Spinal cord (tissue), 10 donors: Measurements from ENCODE around the gene SCN2B. TPM values are rescaled to one million over a fixed set of nuclear protein-coding genes. Genes with fewer than 3 reads are reported as not detected.

Experiments
- DNase-seq, 6 donors: peaks; one replicate each; pipeline versions ENCODE4 v3.0.0 to v3.0.0-alpha.2; 2013 to 2015; ENCODE audit warnings: low spot score in 6 of 6, low read depth in 4 of 6
- H3K27ac ChIP-seq: one replicate; pipeline ENCODE4 v1.5.1; 2013; ENCODE audit warnings: low read depth, low read length, control low read depth
- H3K27me3 ChIP-seq: one replicate; pipeline ENCODE4 v1.6.1; 2013; ENCODE audit warnings: low read length; ENCODE audit not compliant: control insufficient read depth, insufficient read depth
- H3K36me3 ChIP-seq: one replicate; pipeline ENCODE4 v1.6.1; 2013; ENCODE audit warnings: low read length; ENCODE audit not compliant: control insufficient read depth, insufficient read depth
- H3K4me1 ChIP-seq: one replicate; pipeline ENCODE4 v1.6.1; 2013; ENCODE audit warnings: low read length; ENCODE audit not compliant: control insufficient read depth, insufficient read depth
- H3K4me3 ChIP-seq: one replicate; pipeline ENCODE4 v1.5.1; 2013; ENCODE audit warnings: low read depth, low read length, control low read depth
- H3K9me3 ChIP-seq: one replicate; pipeline ENCODE4 v1.6.1; 2013; ENCODE audit warnings: low read length; ENCODE audit not compliant: control insufficient read depth, insufficient read depth
- WGBS: methylation state at CpG from one replicate; pipeline ENCODE4 v1.1.5; 2013; ENCODE audit warnings: missing lambda C conversion rate; ENCODE audit not compliant: insufficient coverage; 5-methylcytosine and 5-hydroxymethylcytosine counted together
- polyA plus RNA-seq, 2 donors: library from polyadenylated mRNA; unstranded; fragments of 120-200 nt; gene quantifications; one replicate each; pipeline ENCODE4 v1.2.1, GENCODE V29; 2013; ENCODE audit not compliant: insufficient read length in 2 of 2
- total RNA-seq, 2 donors: library from RNA; depleted of rRNA in 1 of 2; stranded (reverse); fragments of 120-200 nt in 1 of 2; fragments of >200 nt in 1 of 2; gene quantifications; one replicate each; pipeline versions ENCODE4 v1.2.3 to v1.2.4, GENCODE V29; 2013 to 2014
- donor health status: healthy.

SCN2B gene
- total and polyA plus RNA-seq, 4 donors: 12.6 to 24.6 (median 14.4) TPM

- DNase-seq: no peak
- H3K27me3 ChIP-seq: peaks cover 23% of the 10 kb centered on the region
- no peak overlapping the region for H3K27ac ChIP-seq
- WGBS: 64% methylated on average over 10 of the region's 11 CpGs
- no peaks in the 10 kb centered on the region for H3K4me1 ChIP-seq
- H3K9me3 ChIP-seq: no peaks in the 10 kb centered on the region
- H3K4me3 ChIP-seq: no peak overlapping the region
- no peaks in the 10 kb centered on the region for H3K36me3 ChIP-seq
Measured at GRCh38 chr11:118216621-118217481, 40.4 kb upstream of the SCN2B start.

- WGBS: 100% methylated on average over 3 of the region's 7 CpGs
- H3K27ac ChIP-seq: no peak overlapping the region
- DNase-seq: no peak
- H3K9me3 ChIP-seq: no peaks in the 10 kb centered on the region
- H3K27me3 ChIP-seq: peaks cover 29% of the 10 kb centered on the region
- no peaks in the 10 kb centered on the region for H3K36me3 ChIP-seq
- H3K4me1 ChIP-seq: no peaks in the 10 kb centered on the region
- no peak overlapping the region for H3K4me3 ChIP-seq
Measured at GRCh38 chr11:118215765-118216164, 39.3 kb upstream of the SCN2B start.

- no peak overlapping the region for H3K4me3 ChIP-seq
- H3K9me3 ChIP-seq: no peaks in the 10 kb centered on the region
- H3K27me3 ChIP-seq: peaks cover 31% of the 10 kb centered on the region
- DNase-seq: no peak
- no peaks in the 10 kb centered on the region for H3K36me3 ChIP-seq
- WGBS: no CpG with 5 or more reads among the region's 3 CpGs
- no peaks in the 10 kb centered on the region for H3K4me1 ChIP-seq
- H3K27ac ChIP-seq: no peak overlapping the region
Measured at GRCh38 chr11:118215262-118215661, 38.8 kb upstream of the SCN2B start.

GRCh38 chr11:118214210-118214914 lies 37.9 kb upstream of the SCN2B start:
- Histone ChIP-seq H3K36me3 (no peaks in the 10 kb centered on the region), H3K27ac (peak overlapping the region; percentile 30), H3K9me3 (no peaks in the 10 kb centered on the region), H3K4me1 (no peaks in the 10 kb centered on the region), H3K27me3 (peaks cover 26% of the 10 kb centered on the region), H3K4me3 (no peak overlapping the region)
- WGBS: 72% methylated on average over 6 of the region's 6 CpGs
- no peak for DNase-seq

GRCh38 chr11:118213781-118214180 lies 37.3 kb upstream of the SCN2B start:
- Histone ChIP-seq H3K4me1 (no peaks in the 10 kb centered on the region), H3K36me3 (no peaks in the 10 kb centered on the region), H3K27me3 (peaks cover 29% of the 10 kb centered on the region), H3K9me3 (no peaks in the 10 kb centered on the region), H3K4me3 (no peak overlapping the region), H3K27ac (peak overlapping the region; percentile 30)
- no peak for DNase-seq
- WGBS: no CpG with 5 or more reads among the region's 2 CpGs

GRCh38 chr11:118213201-118213600 lies 36.8 kb upstream of the SCN2B start:
- H3K27ac ChIP-seq: no peak overlapping the region
- peaks cover 29% of the 10 kb centered on the region for H3K27me3 ChIP-seq
- no peak overlapping the region for H3K4me3 ChIP-seq
- no peaks in the 10 kb centered on the region for H3K9me3 ChIP-seq
- H3K36me3 ChIP-seq: no peaks in the 10 kb centered on the region
- 100% methylated on average over 1 of the region's 4 CpGs for WGBS
- peak in 1 of 6 donors; percentile 50 for DNase-seq
- no peaks in the 10 kb centered on the region for H3K4me1 ChIP-seq

- WGBS: 42% methylated on average over 2 of the region's 2 CpGs
- Histone ChIP-seq H3K27ac (no peak overlapping the region), H3K9me3 (no peaks in the 10 kb centered on the region), H3K4me1 (no peaks in the 10 kb centered on the region), H3K4me3 (no peak overlapping the region), H3K36me3 (no peaks in the 10 kb centered on the region), H3K27me3 (peaks cover 30% of the 10 kb centered on the region)
- no peak for DNase-seq
Measured at GRCh38 chr11:118212781-118213191, 36.3 kb upstream of the SCN2B start.

GRCh38 chr11:118212131-118212725 lies 35.8 kb upstream of the SCN2B start:
- no peak overlapping the region for H3K4me3 ChIP-seq
- 92% methylated on average over 7 of the region's 7 CpGs for WGBS
- no peaks in the 10 kb centered on the region for H3K36me3 ChIP-seq
- no peaks in the 10 kb centered on the region for H3K9me3 ChIP-seq
- DNase-seq: no peak
- H3K27ac ChIP-seq: no peak overlapping the region
- no peaks in the 10 kb centered on the region for H3K4me1 ChIP-seq
- H3K27me3 ChIP-seq: peaks cover 32% of the 10 kb centered on the region

- no peak for DNase-seq
- WGBS: 40% methylated on average over 2 of the region's 6 CpGs
- no peaks in the 10 kb centered on the region for H3K9me3 ChIP-seq
- H3K4me1 ChIP-seq: no peaks in the 10 kb centered on the region
- no peak overlapping the region for H3K27ac ChIP-seq
- H3K27me3 ChIP-seq: peaks cover 32% of the 10 kb centered on the region
- no peaks in the 10 kb centered on the region for H3K36me3 ChIP-seq
- no peak overlapping the region for H3K4me3 ChIP-seq
Measured at GRCh38 chr11:118211006-118211405, 34.6 kb upstream of the SCN2B start.
